ENCODE data around the gene ZSWIM5.

ZSWIM5 gene

GRCh38 chr1:45011837-45012638 is 194.4 kb downstream of the ZSWIM5 start, which contains the start of gene UROD:
UROD (plus strand) TSS chr1:45012254; CDS start chr1:45012266, 12 bp downstream.
- Histone ChIP-seq H3K36me3 (replicated peaks) (peaks cover 47% of the 10 kb centered on the region), H3K4me3 (ENCODE audit: low read depth, low read length) (peak within 1 kb of the TSS; percentile 87), H3K27me3 (replicated peaks) (no peaks in the 10 kb centered on the region), H3K27ac (peak within 1 kb of the TSS; percentile 60)
- TF ChIP-seq, protein P1, sequence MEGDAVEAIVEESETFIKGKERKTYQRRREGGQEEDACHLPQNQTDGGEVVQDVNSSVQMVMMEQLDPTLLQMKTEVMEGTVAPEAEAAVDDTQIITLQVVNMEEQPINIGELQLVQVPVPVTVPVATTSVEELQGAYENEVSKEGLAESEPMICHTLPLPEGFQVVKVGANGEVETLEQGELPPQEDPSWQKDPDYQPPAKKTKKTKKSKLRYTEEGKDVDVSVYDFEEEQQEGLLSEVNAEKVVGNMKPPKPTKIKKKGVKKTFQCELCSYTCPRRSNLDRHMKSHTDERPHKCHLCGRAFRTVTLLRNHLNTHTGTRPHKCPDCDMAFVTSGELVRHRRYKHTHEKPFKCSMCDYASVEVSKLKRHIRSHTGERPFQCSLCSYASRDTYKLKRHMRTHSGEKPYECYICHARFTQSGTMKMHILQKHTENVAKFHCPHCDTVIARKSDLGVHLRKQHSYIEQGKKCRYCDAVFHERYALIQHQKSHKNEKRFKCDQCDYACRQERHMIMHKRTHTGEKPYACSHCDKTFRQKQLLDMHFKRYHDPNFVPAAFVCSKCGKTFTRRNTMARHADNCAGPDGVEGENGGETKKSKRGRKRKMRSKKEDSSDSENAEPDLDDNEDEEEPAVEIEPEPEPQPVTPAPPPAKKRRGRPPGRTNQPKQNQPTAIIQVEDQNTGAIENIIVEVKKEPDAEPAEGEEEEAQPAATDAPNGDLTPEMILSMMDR (IDR thresholded peaks at IDR 0.05; ENCODE audit: low read depth, low read length, missing control alignments) = no peak
- in situ Hi-C loops (cut with HindIII; ENCODE audit: low pct_ligation_motif_present, low sequenced_read_pairs) = loop anchor here (25.0 kb wide), 1 partner anchor 300 kb away; no protein-coding TSS in a partner anchor
- peak; percentile 97 for DNase-seq

- Histone ChIP-seq H3K4me3 (ENCODE audit: low read depth, low read length) (peak within 1 kb of the TSS; percentile 87), H3K36me3 (replicated peaks) (peaks cover 55% of the 10 kb centered on the region)
- in situ Hi-C loops (cut with HindIII; ENCODE audit: low pct_ligation_motif_present, low sequenced_read_pairs) = loop anchor here (25.0 kb wide), 1 partner anchor 301 kb away; no protein-coding TSS in a partner anchor
Observed at GRCh38 chr1:45010855-45011811, 195.3 kb downstream of the ZSWIM5 start, which contains the start of gene HECTD3. HECTD3 (minus strand) TSS chr1:45011324; CDS start chr1:45011257, 67 bp downstream.

GRCh38 chr1:45009956-45010854 is 196.2 kb downstream of the ZSWIM5 start:
- TF ChIP-seq, protein P1 (IDR thresholded peaks at IDR 0.05; ENCODE audit: low read depth, low read length, missing control alignments) = no peak
- Histone ChIP-seq H3K36me3 (replicated peaks) (peaks cover 57% of the 10 kb centered on the region), H3K4me3 (ENCODE audit: low read depth, low read length) (peak overlapping the region; percentile 87), H3K27me3 (replicated peaks) (no peaks in the 10 kb centered on the region), H3K27ac (no peak overlapping the region)
- in situ Hi-C loops (cut with HindIII; ENCODE audit: low pct_ligation_motif_present, low sequenced_read_pairs) = loop anchor here (25.0 kb wide), 1 partner anchor 302 kb away; no protein-coding TSS in a partner anchor
- no peak for DNase-seq

More at GRCh38 chr1:45010855-45011811, 195.3 kb downstream of the ZSWIM5 start, which contains the start of gene HECTD3:
- Histone ChIP-seq H3K27ac (peak within 1 kb of the TSS; percentile 60), H3K27me3 (replicated peaks) (no peaks in the 10 kb centered on the region)
- peak; percentile 73 for DNase-seq
- TF ChIP-seq, protein P1 (IDR thresholded peaks at IDR 0.05; ENCODE audit: low read depth, low read length, missing control alignments) = no peak

- peaks cover 60% of the 10 kb centered on the region for H3K36me3 ChIP-seq (replicated peaks)
- TF ChIP-seq, protein P1 (IDR thresholded peaks at IDR 0.05; ENCODE audit: low read depth, low read length, missing control alignments) = no peak
- DNase-seq = no peak
- in situ Hi-C loops (cut with HindIII; ENCODE audit: low pct_ligation_motif_present, low sequenced_read_pairs) = loop anchor here (25.0 kb wide), 1 partner anchor 303 kb away; no protein-coding TSS in a partner anchor
- H3K27ac ChIP-seq = no peak overlapping the region
- H3K27me3 ChIP-seq (replicated peaks) = no peaks in the 10 kb centered on the region
- peak overlapping the region; percentile 5 for H3K4me3 ChIP-seq (ENCODE audit: low read depth, low read length)
Observed at GRCh38 chr1:45009296-45009865, 197.0 kb downstream of the ZSWIM5 start.

All from brain microvascular endothelial cell (primary cell).